HepG2 (cell line): ENCODE measurements around the gene OXSM. TPM values are rescaled to one million over a fixed set of nuclear protein-coding genes. Genes with fewer than 3 reads are reported as not detected.

Experiments
- CREBL2 ChIP-seq: sonication (generic); formaldehyde crosslinking; IDR thresholded peaks from 2 replicates; pipeline ENCODE4 v1.8.1; 2023; ENCODE audit warnings: missing genetic modification reagents, mild to moderate bottlenecking, borderline replicate concordance
- GFI1 ChIP-seq: sonication (generic); formaldehyde crosslinking; IDR thresholded peaks from 2 replicates; pipeline ENCODE4 v1.5.0; 2020; ENCODE audit warnings: missing genetic modification reagents, mild to moderate bottlenecking, borderline replicate concordance
- IRF2 ChIP-seq: IDR thresholded peaks from 2 replicates; pipeline ENCODE4 v1.6.1; 2018; ENCODE audit warnings: missing genetic modification reagents, missing compliant biosample characterization
- JUNB ChIP-seq: sonication (generic); formaldehyde crosslinking; IDR thresholded peaks from 2 replicates; pipeline ENCODE4 v1.8.0; 2022; ENCODE audit warnings: missing genetic modification reagents, mild to moderate bottlenecking, borderline replicate concordance
- NFYB ChIP-seq: sonication (generic); formaldehyde crosslinking; IDR thresholded peaks from 2 replicates; pipeline ENCODE4 v1.4.0; 2020; ENCODE audit warnings: missing genetic modification reagents
- NKX3-1 ChIP-seq: sonication (generic); formaldehyde crosslinking; IDR thresholded peaks from 2 replicates; pipeline ENCODE4 v1.5.0; 2020; ENCODE audit warnings: missing genetic modification reagents
- NR3C1 ChIP-seq: sonication (generic); formaldehyde crosslinking; IDR thresholded peaks from 2 replicates; pipeline ENCODE4 v1.4.0; 2020; ENCODE audit warnings: missing genetic modification reagents
- PRPF4 ChIP-seq: fragments of 200-400 bp; formaldehyde crosslinking; IDR thresholded peaks from 2 replicates; pipeline ENCODE4 v1.6.1; 2016; ENCODE audit warnings: low read length, low read depth; ENCODE audit not compliant: poor library complexity, severe bottlenecking
- RELA ChIP-seq: sonication (generic); formaldehyde crosslinking; IDR thresholded peaks from 2 replicates; pipeline ENCODE4 v1.4.0; 2020; ENCODE audit warnings: missing genetic modification reagents
- SIX1 ChIP-seq: sonication (generic); formaldehyde crosslinking; IDR thresholded peaks from 2 replicates; pipeline ENCODE4 v1.4.0; 2020; ENCODE audit warnings: missing genetic modification reagents, borderline replicate concordance
- TCF7 ChIP-seq: sonication (generic); IDR thresholded peaks from 2 replicates; pipeline ENCODE4 v1.6.1; 2016; ENCODE audit warnings: antibody characterized with exemption, low read depth
- ZFP36 ChIP-seq: fragments of 150-350 bp; IDR thresholded peaks from 2 replicates; pipeline ENCODE4 v1.6.1; 2018; ENCODE audit warnings: borderline replicate concordance, low read length, low read depth; ENCODE audit not compliant: partially characterized antibody
- ZNF124 ChIP-seq: sonication (generic); formaldehyde crosslinking; IDR thresholded peaks from 2 replicates; pipeline ENCODE4 v1.4.0; 2020; ENCODE audit warnings: missing genetic modification reagents
- ZSCAN9 ChIP-seq: IDR thresholded peaks from 2 replicates; pipeline ENCODE4 v1.6.1; 2016; ENCODE audit warnings: borderline replicate concordance
- polyA plus RNA-seq, 8 experiments: library from polyadenylated mRNA; depleted of rRNA in 3 of 8; stranded (reverse) in 7 of 8; unstranded in 1 of 8; fragments of >200 nt; fragmentation: Illumina TruSeq in 4 of 8; extraction: Trizol in 4 of 8; gene quantifications; 2 replicates each; pipeline versions ENCODE4 v1.2.1 to v1.2.3, GENCODE V29; 2011 to 2016; ENCODE audit warnings: low read depth in 4 of 8, missing spikeins in 1 of 8, mixed read lengths in 1 of 8; ENCODE audit not compliant: insufficient read depth in 1 of 8
- total RNA-seq, 5 experiments: library from RNA; depleted of rRNA; stranded (reverse); fragments of >200 nt; fragmentation: Illumina TruSeq; extraction: Trizol; gene quantifications; 2 replicates each; pipeline ENCODE4 v1.2.3, GENCODE V29; 2016; ENCODE audit warnings: low read depth in 1 of 5
- TF ChIP-seq, protein P1 (sequence below): sonication (generic); formaldehyde crosslinking; conservative IDR thresholded peaks from 2 replicates; pipeline ENCODE4 v1.8.0; 2022; ENCODE audit warnings: mild to moderate bottlenecking, moderate library complexity, missing genetic modification reagents
- TF ChIP-seq, protein P2 (sequence below): sonication (generic); formaldehyde crosslinking; IDR thresholded peaks from 2 replicates; pipeline ENCODE4 v1.5.0; 2020; ENCODE audit warnings: mild to moderate bottlenecking, missing genetic modification reagents
- TF ChIP-seq, protein P3 (sequence below): sonication (generic); formaldehyde crosslinking; IDR thresholded peaks from 2 replicates; pipeline ENCODE4 v1.9.0; 2021; ENCODE audit warnings: missing genetic modification reagents, mild to moderate bottlenecking, borderline replicate concordance
- TF ChIP-seq, protein P4 (sequence below): sonication (generic); formaldehyde crosslinking; IDR thresholded peaks from 2 replicates; pipeline ENCODE4 v1.5.0; 2020; ENCODE audit warnings: missing genetic modification reagents

The OXSM gene
- total and polyA plus RNA-seq, 2 of the 13 experiments (the other 11 are each of a cell fraction or from before 2014, with no cell fraction given): 18.2 to 34.4 TPM

DNA sequence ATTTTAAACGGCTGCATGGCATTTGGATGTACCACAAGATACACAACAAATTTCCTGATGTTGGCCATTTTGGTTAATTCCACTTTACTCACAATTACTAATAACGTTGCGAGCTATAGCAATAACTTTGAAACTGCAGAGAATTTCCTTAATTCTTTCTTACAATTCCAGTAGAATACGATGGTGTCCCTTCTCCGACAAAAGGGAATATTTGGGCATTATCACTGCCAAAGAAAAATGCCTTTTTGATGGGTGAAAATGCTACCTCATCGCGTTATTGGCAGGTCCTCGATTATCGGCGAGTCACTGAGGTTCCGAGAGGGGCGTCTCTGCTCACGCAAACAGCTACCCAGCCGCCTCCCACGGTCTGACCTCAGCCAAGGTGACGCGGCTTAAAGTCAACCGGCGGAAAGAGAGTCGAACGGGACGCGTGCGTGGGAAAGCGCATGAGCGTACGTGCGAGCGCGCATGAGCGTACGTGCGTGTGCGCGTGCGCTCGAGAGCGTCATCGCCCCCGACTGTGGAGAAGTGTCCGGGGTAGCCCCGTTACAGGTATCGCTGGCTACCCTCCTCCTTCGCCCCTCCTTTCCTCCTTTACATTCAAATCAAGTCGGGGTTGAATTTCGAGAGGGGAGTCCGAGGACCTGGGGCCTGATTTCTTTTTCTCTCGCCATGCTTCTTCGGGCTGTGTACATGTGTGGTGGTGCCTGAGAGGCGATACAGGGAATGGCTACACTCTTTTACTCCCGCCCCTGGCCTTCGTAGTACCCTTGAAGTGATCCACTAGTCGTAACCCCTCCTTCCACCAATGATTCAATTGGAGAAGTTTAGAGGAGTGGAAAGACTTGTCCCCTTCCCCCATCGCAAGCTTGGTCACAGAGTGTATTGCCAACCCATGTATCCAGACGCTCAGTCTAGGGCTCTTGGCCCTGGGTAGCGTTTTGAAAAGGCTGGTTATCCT is at the start of gene OXSM (continued):
- TF ChIP-seq, protein P1, sequence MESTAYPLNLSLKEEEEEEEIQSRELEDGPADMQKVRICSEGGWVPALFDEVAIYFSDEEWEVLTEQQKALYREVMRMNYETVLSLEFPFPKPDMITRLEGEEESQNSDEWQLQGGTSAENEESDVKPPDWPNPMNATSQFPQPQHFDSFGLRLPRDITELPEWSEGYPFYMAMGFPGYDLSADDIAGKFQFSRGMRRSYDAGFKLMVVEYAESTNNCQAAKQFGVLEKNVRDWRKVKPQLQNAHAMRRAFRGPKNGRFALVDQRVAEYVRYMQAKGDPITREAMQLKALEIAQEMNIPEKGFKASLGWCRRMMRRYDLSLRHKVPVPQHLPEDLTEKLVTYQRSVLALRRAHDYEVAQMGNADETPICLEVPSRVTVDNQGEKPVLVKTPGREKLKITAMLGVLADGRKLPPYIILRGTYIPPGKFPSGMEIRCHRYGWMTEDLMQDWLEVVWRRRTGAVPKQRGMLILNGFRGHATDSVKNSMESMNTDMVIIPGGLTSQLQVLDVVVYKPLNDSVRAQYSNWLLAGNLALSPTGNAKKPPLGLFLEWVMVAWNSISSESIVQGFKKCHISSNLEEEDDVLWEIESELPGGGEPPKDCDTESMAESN (CRISPR knock-in tag): no peak; the same call in 1 of the 2 replicates
- TF ChIP-seq IRF2 (CRISPR knock-in tag) (peak; percentile 88), ZSCAN9 (CRISPR knock-in tag) (peak; percentile 17; the same call in 1 of the 2 replicates), NKX3-1 (no peak), RELA (CRISPR knock-in tag) (no peak), CREBL2 (CRISPR knock-in tag) (no peak), GFI1 (peak; percentile 45; the same call in 1 of the 2 replicates), JUNB (CRISPR knock-in tag) (peak; percentile 42; the same call in 1 of the 2 replicates), NR3C1 (CRISPR knock-in tag) (no peak), TCF7 (peak; percentile 9; the same call in 1 of the 2 replicates), PRPF4 (no peak), ZFP36 (no peak), NFYB (CRISPR knock-in tag) (peak; percentile 33), SIX1 (no peak), ZNF124 (CRISPR knock-in tag) (no peak; the same call in 1 of the 2 replicates)
- TF ChIP-seq, protein P2, sequence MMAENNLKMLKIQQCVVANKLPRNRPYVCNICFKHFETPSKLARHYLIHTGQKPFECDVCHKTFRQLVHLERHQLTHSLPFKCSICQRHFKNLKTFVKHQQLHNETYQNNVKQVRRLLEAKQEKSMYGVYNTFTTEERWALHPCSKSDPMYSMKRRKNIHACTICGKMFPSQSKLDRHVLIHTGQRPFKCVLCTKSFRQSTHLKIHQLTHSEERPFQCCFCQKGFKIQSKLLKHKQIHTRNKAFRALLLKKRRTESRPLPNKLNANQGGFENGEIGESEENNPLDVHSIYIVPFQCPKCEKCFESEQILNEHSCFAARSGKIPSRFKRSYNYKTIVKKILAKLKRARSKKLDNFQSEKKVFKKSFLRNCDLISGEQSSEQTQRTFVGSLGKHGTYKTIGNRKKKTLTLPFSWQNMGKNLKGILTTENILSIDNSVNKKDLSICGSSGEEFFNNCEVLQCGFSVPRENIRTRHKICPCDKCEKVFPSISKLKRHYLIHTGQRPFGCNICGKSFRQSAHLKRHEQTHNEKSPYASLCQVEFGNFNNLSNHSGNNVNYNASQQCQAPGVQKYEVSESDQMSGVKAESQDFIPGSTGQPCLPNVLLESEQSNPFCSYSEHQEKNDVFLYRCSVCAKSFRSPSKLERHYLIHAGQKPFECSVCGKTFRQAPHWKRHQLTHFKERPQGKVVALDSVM: no peak
- TF ChIP-seq, protein P3, sequence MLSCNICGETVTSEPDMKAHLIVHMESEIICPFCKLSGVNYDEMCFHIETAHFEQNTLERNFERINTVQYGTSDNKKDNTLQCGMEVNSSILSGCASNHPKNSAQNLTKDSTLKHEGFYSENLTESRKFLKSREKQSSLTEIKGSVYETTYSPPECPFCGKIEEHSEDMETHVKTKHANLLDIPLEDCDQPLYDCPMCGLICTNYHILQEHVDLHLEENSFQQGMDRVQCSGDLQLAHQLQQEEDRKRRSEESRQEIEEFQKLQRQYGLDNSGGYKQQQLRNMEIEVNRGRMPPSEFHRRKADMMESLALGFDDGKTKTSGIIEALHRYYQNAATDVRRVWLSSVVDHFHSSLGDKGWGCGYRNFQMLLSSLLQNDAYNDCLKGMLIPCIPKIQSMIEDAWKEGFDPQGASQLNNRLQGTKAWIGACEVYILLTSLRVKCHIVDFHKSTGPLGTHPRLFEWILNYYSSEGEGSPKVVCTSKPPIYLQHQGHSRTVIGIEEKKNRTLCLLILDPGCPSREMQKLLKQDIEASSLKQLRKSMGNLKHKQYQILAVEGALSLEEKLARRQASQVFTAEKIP (CRISPR knock-in tag): no peak
- TF ChIP-seq, protein P4, sequence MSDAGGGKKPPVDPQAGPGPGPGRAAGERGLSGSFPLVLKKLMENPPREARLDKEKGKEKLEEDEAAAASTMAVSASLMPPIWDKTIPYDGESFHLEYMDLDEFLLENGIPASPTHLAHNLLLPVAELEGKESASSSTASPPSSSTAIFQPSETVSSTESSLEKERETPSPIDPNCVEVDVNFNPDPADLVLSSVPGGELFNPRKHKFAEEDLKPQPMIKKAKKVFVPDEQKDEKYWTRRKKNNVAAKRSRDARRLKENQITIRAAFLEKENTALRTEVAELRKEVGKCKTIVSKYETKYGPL (CRISPR knock-in tag): no peak
